GM10847 (cell line): Measurements from ENCODE around the gene POLR1A.

Source experiments
- POLR2A ChIP-seq: IDR thresholded peaks from 2 replicates; pipeline ENCODE4 v1.6.1; 2011; ENCODE audit not compliant: insufficient read length; ENCODE audit errors: extremely low read depth

Gene POLR1A

GRCh38 chr2:86054535-86055082 lies 51.1 kb downstream of the POLR1A start:
- no peak for TF ChIP-seq POLR2A

GRCh38 chr2:86053166-86053565 lies 52.5 kb downstream of the POLR1A start:
- no peak for TF ChIP-seq POLR2A

GRCh38 chr2:86052676-86053075 lies 53.0 kb downstream of the POLR1A start:
- no peak for TF ChIP-seq POLR2A

- TF ChIP-seq POLR2A = no peak
These were observed 53.4 kb downstream of the POLR1A start for GRCh38 chr2:86052265-86052664.

GRCh38 chr2:86050301-86050700 lies 55.4 kb downstream of the POLR1A start:
- no peak for TF ChIP-seq POLR2A

GRCh38 chr2:86049529-86049928 lies 56.2 kb downstream of the POLR1A start:
- TF ChIP-seq POLR2A = no peak

GRCh38 chr2:86048888-86049287 lies 56.8 kb downstream of the POLR1A start:
- no peak for TF ChIP-seq POLR2A

GRCh38 chr2:86048383-86048701 lies 57.3 kb downstream of the POLR1A start:
- TF ChIP-seq POLR2A = no peak

GRCh38 chr2:86047575-86048382 lies 57.9 kb downstream of the POLR1A start:
- no peak for TF ChIP-seq POLR2A

- TF ChIP-seq POLR2A = no peak
These were observed 60.1 kb downstream of the POLR1A start for GRCh38 chr2:86045541-86045940.

GRCh38 chr2:86044614-86045013 lies 61.1 kb downstream of the POLR1A start:
- no peak for TF ChIP-seq POLR2A

- no peak for TF ChIP-seq POLR2A
These were observed 61.6 kb downstream of the POLR1A start for GRCh38 chr2:86044045-86044444.

- no peak for TF ChIP-seq POLR2A
These were observed 63.2 kb downstream of the POLR1A start for GRCh38 chr2:86042256-86043168.

GRCh38 chr2:86039963-86040655 lies 65.6 kb downstream of the POLR1A start:
- no peak for TF ChIP-seq POLR2A

GRCh38 chr2:86039178-86039962 lies 66.3 kb downstream of the POLR1A start:
- no peak for TF ChIP-seq POLR2A
